ENCODE data around the gene CLCF1.

Gene CLCF1

GRCh38 chr11:67355023-67355793, 18.2 kb downstream of the CLCF1 start:
- DNase-seq = no peak

GRCh38 chr11:67354075-67355022, 19.0 kb downstream of the CLCF1 start:
- DNase-seq = no peak

GRCh38 chr11:67353317-67354074, 19.9 kb downstream of the CLCF1 start, which contains the start of gene POLD4:
Gene POLD4, minus strand, starts transcription at chr11:67353546. Its CDS starts 147 bp downstream, at chr11:67353399.
- DNase-seq = peak; percentile 94

- no peak for DNase-seq
Observed at GRCh38 chr11:67352546-67353316, 20.7 kb downstream of the CLCF1 start.

GRCh38 chr11:67351275-67352005, 22.0 kb downstream of the CLCF1 start:
- peak; percentile 56 to 61 for DNase-seq

- DNase-seq = no peak
Observed at GRCh38 chr11:67349928-67350465, 23.4 kb downstream of the CLCF1 start.

- no peak for DNase-seq
Observed at GRCh38 chr11:67349457-67349856, 23.9 kb downstream of the CLCF1 start.

GRCh38 chr11:67349036-67349435, 24.4 kb downstream of the CLCF1 start:
- no peak for DNase-seq

GRCh38 chr11:67347964-67348749, 25.2 kb downstream of the CLCF1 start:
- DNase-seq = no peak

- DNase-seq = no peak
Observed at GRCh38 chr11:67345920-67346819, 27.2 kb downstream of the CLCF1 start.

GRCh38 chr11:67345247-67345919, 28.0 kb downstream of the CLCF1 start:
- DNase-seq = no peak

- DNase-seq = no peak
Observed at GRCh38 chr11:67344264-67344663, 29.1 kb downstream of the CLCF1 start.

- no peak for DNase-seq
Observed at GRCh38 chr11:67337257-67337656, 36.1 kb downstream of the CLCF1 start.

GRCh38 chr11:67332081-67332691, 41.2 kb downstream of the CLCF1 start:
- no peak for DNase-seq

- DNase-seq = no peak
Observed at GRCh38 chr11:67323526-67323925, 49.9 kb downstream of the CLCF1 start.

- DNase-seq = no peak
Observed at GRCh38 chr11:67322049-67322448, 51.3 kb downstream of the CLCF1 start.

- DNase-seq = no peak
Observed at GRCh38 chr11:67321313-67321871, 52.0 kb downstream of the CLCF1 start.

- DNase-seq = no peak
Observed at GRCh38 chr11:67320691-67321090, 52.7 kb downstream of the CLCF1 start.
